CD4-positive, alpha-beta T cell treated with Interleukin-2 at 100 ng/mL for 4 hours (primary cell): ENCODE measurements around the gene DACH1.
"Not testable (repeated sequence)": the region's sequence is repeated elsewhere in the genome, so short reads cannot be mapped to it uniquely, and the experiment has no call there.

Source experiments
- DNase-seq: peaks from one replicate; pipeline ENCODE4 v3.0.0-alpha.2; 2020; ENCODE audit warnings: low spot score

Gene DACH1

DNA sequence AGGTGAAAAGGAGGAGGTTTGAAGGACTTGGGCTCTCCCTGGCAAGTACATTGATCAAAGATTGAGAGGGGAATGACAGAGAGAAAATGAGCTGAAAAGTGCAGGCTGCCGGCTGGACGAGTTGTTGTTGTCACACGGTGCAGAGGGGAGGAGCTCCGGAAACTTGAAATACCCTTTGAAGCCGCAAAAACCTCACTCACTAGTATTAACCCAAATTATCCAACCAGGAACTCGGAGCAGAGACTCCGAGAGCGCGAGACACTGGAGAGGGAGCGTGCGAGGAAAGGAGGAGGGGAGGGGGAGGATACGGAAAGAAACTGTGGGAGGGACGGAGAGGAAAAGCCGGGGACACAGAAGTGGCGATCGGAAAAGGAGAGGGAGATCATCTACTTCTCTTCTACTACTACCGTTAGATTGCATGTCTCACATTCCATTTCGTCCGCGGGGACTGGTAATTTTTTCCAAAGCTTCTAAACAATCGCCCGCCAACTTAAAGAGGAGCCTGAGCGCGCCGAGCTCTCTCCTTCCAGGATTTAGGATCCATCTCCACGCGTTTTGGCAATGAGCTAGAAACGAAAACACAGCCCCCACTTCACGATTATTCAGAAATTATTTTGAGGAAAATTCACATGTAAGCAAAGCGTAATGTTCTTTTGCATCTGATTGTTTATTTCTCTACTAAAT is at the start of gene DACH1:
Gene DACH1, minus strand, starts transcription at position 74 of the 684 bp plus-strand sequence.
- DNase-seq = no peak

DNA sequence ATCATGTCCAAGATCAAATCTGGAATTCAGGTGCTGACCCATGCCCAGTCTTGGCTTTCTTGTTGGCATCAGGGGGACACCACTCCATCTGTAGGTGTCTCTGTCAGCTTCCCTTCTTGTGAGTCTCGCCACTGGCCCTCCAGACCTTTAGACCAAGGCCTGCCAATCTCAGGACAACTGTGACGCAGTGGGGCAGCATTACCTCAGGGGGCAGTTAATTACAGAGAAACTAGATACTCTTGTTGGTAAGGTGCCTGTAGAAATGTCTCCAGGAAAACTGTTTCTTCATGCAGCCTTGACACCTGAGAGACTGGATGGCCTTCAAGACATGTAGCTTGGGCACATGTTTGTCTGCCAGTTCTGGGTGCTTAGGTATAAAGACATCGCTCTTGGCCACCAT is 46.7 kb upstream of the DACH1 start:
- no peak for DNase-seq

DNA sequence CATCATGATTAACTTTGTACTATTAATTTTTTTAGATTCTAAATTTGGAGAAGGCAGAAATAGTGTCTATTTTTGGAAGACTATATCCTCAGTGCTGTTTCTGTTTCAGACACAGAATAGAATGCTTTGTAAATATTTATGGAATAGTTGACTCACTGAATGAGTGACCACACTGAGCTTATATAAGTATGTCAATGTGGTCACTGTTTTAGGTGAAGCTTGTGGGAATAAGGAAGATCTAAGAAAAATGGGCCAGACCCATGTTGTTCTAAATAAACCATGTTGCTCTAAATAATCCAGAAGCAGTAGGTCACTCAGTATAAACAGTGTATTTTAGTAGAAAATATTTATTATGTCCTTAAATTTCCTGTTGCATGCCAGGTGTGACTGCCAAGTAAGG is 45.5 kb upstream of the DACH1 start:
- no peak for DNase-seq

DNA sequence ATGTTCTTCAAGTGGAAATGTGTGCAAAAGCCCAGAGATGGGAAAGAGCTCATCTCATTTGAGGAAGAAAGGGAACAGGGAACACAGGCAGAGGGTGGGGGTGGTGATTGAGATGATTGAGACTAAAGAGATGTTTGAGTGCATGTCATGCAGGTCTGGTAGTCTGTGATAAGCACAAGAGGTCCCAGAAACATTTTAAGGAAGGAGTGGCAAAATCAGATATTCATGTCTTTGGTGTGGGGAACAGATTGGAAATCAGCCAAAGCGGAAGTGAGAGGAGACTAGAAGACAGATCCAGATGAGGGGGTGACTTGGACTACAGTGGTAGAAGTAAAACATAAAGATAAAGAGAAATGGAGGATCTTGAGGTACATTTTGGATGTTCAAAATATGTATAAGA is 39.4 kb upstream of the DACH1 start:
- DNase-seq = no peak

DNA sequence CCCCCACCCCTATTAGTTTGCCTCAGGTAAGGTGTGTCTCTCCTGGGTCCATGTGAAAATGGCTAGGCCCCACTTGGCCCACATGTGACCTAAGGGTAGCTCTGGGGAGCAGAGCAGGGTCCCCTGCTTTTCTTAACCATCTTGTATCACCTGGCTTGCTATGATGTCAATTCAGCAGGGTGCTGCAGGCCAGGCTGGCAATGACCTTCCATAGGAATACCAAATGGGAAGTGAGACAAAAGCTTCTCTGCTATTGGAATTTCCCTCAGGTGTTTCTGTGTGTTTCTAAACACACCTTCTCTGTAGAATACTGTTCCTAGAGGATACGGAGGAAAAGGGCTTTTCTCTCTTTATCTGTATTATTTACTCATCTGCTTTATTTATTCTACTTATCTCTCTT is 35.7 kb upstream of the DACH1 start:
- DNase-seq = no peak

DNA sequence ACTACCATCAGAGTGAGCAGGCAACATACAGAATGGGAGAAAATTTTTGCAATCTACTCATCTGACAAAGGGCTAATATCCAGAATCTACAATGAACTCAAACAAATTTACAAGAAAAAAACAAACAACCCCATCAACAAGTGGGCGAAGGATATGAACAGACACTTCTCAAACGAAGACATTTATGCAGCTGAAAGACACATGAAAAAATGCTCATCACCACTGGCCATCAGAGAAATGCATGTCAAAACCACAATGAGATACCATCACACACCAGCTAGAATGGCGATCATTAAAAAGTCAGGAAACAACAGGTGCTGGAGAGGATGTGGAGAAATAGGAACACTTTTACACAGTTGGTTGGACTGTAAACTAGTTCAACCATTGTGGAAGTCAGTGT is 26.5 kb upstream of the DACH1 start:
- not testable (repeated sequence) for DNase-seq

DNA sequence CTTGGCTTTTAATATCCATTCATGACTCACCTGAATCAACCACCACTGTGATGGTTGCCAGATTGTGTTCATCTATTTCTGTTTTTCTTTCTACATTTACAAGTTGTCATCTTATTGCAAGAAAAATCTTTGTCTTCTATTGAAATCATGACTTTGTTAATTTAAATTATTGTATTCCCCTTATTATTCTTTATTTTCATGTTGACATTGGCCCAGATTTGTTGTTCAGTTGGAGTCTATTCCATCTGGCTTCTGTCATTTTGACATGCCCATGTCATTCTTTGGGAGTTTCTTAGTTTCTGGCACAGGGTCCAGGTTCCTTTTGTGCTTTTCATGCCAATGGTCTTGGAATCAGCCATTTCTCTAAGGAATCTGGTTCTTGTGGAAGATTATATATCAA is 19.9 kb upstream of the DACH1 start:
- DNase-seq = no peak

DNA sequence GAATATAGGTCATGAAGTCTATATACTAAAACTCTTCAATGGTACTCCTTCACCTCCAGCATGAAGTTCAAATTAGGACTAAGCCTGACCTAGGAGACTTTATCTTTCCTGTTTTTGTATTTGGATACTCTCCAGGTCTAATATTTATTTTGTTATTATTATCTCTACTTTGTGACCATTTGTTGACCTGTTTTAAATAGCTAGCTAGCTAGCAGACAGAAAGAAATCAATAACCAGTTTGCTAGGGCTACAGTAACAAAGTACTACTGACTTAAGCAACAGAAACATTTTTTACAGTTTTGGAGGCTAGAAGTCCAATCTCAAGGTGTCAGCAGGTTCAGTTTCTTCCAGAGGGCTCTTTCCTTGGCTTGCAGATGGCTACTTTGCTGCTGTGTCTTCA is 15.1 kb upstream of the DACH1 start:
- no peak for DNase-seq

DNA sequence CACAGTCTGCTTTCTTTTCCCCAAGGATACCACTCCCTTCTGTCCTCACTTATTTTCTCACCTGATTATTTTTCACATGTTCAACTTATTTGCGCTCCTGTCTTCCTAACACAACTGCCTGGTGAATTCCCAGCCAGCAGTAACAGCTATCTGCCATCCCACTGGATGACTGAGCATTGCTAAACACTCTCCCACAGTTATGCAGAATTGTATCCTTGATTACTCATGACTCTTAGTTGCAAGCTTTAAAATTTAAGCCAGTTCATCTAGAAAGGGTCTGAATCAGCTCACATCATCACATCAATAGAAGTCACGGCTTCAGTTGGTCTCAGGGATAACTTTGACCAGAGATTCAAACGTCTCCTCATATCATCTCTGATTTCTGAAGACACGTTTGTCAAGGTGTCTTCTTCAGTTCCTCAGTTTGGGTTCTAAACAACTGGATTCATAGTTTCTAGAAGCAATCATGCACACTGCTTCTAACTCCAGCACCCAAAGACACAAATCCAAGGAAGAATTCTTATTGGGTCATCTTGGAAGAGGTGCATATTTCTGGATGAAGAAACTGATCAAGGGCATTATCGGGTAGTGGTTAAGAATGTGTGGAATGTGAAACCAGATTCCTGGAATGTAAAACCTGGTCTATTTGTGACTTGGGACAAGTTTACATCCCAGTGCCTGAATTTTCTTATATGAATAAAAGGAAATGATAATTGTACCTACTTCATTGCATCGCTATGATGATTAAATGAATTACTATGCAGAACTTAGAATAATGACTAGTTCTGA is 13.9 kb upstream of the DACH1 start:
- DNase-seq = no peak

DNA sequence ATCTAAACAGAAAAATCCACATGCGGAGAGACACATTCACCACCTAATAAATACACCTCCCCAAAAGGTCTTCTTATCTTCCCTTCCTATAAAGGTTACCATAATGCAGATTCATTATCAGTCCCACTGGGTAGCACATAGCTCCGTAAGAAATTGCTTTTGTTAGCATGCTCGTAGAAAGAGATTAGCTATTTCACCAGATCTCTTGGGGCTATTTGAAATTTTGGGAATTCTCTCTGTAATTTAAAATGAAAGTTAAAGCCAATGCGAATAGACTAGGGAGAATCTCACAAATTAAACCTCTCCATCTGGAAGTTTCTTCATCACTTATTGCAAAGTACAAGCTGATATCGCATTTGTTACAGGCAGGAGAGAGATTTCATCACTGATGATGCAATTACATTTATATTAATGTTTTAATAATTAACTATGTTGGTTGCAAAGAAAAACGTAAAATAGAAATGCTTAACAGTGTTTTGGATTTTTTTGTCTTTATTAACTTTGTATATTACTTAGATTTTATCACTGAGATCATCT is 12.9 kb upstream of the DACH1 start:
- no peak for DNase-seq

DNA sequence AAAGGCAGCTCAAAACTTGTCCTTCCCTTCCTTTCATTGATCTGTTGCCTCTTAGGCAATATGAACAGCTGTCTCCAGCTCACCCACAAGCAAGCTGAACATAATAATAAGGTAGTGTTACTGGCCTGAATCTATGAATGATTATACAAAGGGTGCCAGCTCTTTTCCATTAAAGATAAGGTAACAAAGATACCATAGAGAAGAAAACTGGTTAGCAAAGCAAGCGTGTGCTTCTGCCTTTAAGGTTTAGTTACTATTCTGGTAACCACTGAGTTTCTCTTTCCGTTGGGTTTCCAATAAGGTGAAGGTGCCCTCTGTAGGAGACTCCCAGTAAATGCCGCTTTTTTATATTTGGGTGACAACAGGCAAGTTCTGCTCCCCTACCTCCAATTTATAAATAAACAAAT is 12.1 kb upstream of the DACH1 start:
- DNase-seq = no peak

DNA sequence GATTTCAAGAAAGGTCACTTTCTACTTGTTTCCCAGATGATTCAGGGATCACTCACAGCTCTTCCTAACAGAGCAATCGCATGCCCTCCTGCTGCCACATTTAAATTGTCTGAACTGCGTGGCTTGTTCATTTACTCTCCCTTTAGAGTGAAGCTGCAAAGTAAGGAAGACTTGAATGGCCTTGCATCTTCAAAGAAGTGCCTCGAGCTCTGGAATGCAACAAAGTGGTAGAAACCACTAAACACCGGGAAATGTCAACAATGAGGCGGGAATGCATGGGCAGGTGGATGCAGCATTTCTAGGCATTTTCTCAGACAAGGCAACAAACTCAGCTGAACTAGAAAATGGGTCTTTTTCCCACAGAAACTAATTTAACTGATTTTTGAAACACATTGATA is 10.3 kb upstream of the DACH1 start:
- no peak for DNase-seq

DNA sequence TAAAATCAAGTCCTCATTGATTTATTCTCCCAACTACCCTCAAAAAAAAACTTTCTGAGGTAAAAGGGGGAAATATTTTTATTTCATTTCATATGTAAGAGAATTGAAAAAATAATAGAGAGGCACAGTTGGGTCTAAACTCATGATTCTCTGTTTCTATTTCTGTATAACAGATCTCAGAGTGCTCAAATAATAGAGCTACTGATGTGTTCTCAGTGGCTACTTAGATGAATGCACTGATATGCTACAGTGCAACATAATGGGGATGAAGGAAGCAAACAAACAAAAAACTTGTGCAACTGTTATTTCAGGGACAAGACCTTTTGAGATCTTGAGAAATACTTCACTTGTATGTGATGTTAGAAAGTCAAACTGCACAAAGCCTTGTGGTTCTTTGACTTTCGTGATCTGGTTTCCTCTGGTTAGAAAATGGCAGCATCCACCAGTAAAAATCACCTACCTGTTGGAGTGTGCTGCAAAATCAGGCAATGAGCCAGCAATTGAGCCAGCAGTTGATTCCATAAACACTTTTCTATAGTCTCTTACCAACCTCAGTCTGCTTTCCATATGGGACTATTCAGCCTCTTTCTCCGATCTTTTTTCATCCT is 9.7 kb upstream of the DACH1 start:
- no peak for DNase-seq

DNA sequence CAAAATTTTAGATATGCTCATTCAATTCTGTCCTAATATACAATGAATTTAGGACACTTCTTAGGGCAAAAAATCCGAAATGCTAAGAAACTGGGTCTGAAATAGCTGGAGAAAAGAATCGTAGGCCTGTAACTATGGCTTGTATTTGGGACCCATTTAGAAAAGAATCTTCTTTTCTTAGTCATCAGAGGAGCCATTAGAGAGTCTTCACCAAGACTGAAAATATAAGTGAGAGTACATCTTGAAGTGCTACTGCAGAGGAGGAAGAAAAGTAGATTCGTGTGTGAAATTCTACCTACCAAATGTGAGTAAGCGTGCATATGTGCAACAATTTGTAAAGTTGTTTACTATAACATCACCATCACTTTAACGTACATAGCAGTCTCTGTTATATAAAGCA is 8.8 kb upstream of the DACH1 start:
- no peak for DNase-seq

DNA sequence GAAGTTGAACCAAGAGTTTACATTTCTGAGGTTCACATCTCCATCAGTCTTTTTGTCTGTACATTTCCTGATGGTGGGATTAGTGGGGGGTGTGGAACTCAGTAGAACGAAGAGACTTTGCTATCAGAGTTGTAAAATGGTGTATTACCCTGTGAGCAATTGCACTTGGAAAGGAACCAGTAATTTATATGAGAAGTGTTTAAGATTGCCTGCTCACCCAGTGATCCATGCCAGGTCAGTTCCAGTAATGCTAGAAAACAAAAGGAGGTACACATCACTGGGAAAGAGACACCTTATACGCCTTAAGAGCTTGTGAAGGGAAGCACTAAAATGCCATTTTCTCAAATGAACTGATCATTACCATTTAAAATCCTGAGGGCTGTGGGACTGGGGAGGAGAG is 7.5 kb upstream of the DACH1 start:
- DNase-seq = no peak

DNA sequence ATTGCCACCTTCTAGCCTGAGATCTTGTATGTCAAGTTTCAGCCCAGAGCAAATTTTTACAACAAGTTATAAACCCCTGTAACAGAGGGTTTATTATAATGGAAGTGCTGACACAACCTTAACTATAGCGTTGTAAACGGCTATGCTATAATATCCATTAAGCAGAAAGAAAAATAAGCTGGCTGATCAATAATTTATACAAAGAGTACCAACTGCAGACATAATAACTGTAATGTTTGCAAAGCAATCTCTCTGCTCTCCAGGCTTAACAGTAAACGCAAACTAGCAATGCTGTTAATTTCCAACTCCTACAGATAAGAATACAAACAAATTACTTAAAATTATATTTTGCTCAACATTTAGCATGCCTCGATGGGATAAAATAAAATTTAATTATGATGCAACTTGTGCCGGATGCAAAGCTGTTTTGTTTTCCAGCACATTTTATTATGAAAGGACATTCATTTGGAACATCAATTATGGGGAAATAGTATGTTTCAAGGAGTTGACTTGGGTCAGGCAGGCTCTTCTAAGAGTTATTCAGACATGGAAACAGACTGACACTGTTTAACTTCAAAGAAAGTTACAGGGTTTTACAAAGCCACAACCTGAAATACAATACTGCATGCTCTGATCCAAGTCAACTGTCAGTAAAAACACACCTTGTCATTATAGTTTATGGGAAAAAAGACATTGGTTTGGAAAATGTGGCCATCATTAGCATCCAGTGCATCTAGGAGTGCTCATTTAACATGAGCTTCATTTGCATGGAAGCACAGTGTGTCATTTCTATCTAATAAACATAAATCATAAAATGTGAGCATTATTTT is 6.6 kb upstream of the DACH1 start:
- no peak for DNase-seq

DNA sequence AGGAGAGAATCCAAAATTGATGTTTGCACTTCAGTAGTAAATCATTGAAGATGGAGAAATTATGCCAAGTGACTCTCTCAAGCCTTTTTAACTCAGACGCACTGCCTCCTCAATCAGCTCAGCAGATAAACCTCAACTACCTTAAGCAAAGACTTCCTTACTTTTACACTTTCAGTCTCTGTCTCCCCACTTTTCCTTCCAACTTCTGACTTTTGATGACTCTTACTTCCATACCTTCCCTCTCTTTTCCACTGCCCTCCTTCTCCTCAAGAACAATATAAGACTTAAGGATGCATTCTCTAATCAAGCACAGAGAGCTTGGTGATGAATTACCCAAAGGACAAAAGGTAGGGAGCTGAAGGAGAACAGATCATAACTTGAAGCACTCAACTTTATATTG is 4.8 kb upstream of the DACH1 start:
- DNase-seq = no peak

DNA sequence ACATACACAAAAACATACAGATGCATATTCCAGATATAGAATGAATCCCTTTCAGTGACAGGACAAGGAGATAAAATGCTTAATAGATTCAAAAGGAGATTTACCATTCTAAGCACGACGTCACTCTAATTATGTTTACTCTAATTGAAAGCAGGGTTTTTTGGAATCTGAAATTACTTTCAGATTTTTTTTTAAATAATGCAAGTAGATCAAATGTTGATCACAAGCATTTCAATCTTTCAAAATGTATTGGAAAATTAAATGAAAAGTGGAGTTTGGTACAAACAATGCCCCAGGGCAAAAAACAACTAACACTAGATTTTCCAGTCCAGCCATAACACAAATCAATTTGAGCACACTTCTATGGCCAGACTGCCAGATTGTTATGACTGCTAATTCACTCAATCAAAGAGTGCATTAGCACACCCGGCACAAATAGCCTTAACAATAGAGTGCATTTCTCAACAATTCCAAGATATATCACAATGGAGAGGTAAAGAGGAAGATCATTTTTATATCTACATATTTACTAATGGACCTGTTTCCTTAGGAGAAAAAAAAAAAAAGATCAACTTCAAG is 4.3 kb upstream of the DACH1 start:
- DNase-seq = no peak

DNA sequence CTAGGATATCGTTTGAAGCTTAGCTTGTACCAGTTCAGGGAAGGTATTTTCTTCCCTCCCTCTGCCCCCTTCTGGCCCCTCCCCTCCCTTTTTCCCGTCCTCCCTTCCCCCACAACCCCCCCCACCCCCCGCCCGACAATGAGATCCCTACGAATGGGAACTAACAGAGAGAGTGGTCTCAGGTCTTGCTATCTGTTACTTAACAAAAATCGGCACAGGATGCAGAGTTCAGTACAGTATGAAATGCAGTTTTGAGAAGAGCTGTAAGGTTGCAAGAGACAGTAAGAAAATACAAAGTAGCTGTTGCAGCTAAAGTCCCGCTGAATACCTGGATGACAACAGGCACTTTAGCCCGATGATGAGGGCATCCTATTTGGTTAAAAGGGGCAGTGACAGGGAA is 3.1 kb upstream of the DACH1 start:
- no peak for DNase-seq

DNA sequence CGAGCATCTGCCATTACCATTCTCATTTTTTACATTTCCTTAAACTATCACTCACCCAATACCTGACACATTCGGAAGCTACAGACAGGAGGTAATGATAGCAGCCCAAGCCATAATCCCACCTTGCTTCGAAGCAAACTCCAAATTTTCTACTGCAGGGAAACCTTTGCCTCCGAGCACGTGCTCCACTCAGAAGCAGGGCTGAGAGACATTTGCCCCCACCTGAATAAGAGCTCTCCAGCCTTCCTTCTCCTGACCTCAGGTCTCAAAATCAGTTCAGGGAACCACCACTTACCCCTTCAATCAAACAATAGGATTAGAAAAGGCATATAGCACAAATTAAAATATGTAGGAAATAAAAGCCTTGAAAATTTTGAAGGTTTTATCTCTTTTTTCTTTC is 2.3 kb upstream of the DACH1 start:
- no peak for DNase-seq

DNA sequence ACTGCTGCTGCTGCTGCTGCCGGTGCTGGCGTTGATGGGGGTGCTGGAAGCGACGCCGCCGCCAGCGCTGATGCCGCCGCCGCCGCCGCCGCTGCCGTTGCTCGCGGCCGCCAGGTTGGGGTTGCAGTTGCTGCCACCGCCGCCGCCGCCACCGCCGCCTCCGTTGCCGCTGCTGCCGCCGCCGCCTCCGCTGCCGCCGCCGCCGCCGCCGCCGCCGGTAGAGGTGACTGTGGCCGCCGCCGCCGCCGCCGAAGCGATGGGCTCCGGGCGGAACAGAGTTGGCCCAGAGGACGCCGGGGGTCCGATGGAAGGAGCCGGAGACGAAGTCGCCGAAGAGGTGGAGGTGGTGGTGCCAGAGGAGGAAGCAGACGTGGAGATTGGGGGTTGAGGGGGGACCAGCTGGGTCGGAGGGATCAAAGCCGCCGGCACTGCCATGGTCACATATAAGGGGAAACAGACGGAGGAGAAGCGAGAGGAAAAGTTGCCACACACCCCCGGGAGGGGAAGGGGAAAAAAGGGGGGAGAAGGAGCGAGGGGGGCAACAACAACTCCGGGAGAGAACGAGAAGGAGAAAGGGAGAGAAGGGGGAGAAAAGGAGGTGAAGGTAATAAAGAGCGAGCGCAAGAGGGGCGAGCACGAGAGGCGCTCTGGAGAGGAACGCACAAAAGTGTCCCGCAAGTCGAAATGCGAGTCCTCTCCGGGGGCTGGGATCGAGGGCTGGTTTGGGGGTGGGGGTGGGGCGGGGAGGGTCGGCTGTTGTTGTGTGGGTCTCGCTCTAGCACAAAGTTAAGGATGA is 471 bp downstream of the DACH1 start:
- DNase-seq = no peak
